Osteoblast (primary cell): ENCODE measurements around the gene FMOD. TPM values are rescaled to one million over a fixed set of nuclear protein-coding genes. Genes with fewer than 3 reads are reported as not detected.

Experiments
- DNase-seq: peaks from one replicate; pipeline ENCODE4 v3.0.0; 2011; ENCODE audit warnings: low spot score, mixed read lengths; ENCODE audit not compliant: insufficient read length; ENCODE audit errors: missing footprints
- H2AFZ ChIP-seq: 2 replicates; pipeline ENCODE4 v1.6.0; 2011; ENCODE audit warnings: mild to moderate bottlenecking, low read length
- H3K27ac ChIP-seq: 2 replicates; pipeline ENCODE4 v1.5.1; 2011; ENCODE audit warnings: mild to moderate bottlenecking, low read depth, low read length, moderate library complexity
- H3K27me3 ChIP-seq: 2 replicates; pipeline ENCODE4 v1.6.0; 2012; ENCODE audit warnings: mild to moderate bottlenecking, control low read depth, inconsistent platforms, low read length, moderate library complexity; ENCODE audit not compliant: insufficient read depth
- H3K36me3 ChIP-seq: 2 replicates; pipeline ENCODE4 v1.5.1; 2011; ENCODE audit warnings: mild to moderate bottlenecking, low read length, control low read depth, moderate library complexity; ENCODE audit not compliant: insufficient read depth
- H3K4me1 ChIP-seq: 2 replicates; pipeline ENCODE4 v1.5.1; 2011; ENCODE audit warnings: mild to moderate bottlenecking, low read length, control low read depth, moderate library complexity; ENCODE audit not compliant: insufficient read depth
- H3K4me2 ChIP-seq: 2 replicates; pipeline ENCODE4 v1.6.0; 2011; ENCODE audit warnings: mild to moderate bottlenecking, low read length; ENCODE audit not compliant: insufficient read depth
- H3K4me3 ChIP-seq: fragments of 200-600 bp; sonication (generic); 3 replicates; pipeline ENCODE4 v1.5.1; 2012; ENCODE audit warnings: mild to moderate bottlenecking, low read length, inconsistent platforms; ENCODE audit not compliant: insufficient read depth
- H3K79me2 ChIP-seq: 2 replicates; pipeline ENCODE4 v1.6.0; 2012; ENCODE audit warnings: mild to moderate bottlenecking, low read length, control low read depth, inconsistent platforms; ENCODE audit not compliant: insufficient read depth
- H3K9me3 ChIP-seq: 2 replicates; pipeline ENCODE4 v1.5.1; 2011; ENCODE audit warnings: low read depth, low read length, control low read depth
- H4K20me1 ChIP-seq: 2 replicates; pipeline ENCODE4 v1.6.0; 2012; ENCODE audit warnings: mild to moderate bottlenecking, low read length, control low read depth; ENCODE audit not compliant: insufficient read depth
- total RNA-seq: library from RNA; depleted of rRNA; stranded (reverse); fragments of >200 nt; gene quantifications from 2 replicates; pipeline ENCODE4 v1.2.3, GENCODE V29; 2012
- TF ChIP-seq, protein P1 (sequence below): IDR thresholded peaks from 2 replicates; pipeline ENCODE4 v1.5.1; 2011; ENCODE audit warnings: mild to moderate bottlenecking, low read depth, low read length, moderate library complexity; ENCODE audit errors: extremely low read depth

The FMOD gene
- total RNA-seq, 1 donor = 2.9 TPM

DNA sequence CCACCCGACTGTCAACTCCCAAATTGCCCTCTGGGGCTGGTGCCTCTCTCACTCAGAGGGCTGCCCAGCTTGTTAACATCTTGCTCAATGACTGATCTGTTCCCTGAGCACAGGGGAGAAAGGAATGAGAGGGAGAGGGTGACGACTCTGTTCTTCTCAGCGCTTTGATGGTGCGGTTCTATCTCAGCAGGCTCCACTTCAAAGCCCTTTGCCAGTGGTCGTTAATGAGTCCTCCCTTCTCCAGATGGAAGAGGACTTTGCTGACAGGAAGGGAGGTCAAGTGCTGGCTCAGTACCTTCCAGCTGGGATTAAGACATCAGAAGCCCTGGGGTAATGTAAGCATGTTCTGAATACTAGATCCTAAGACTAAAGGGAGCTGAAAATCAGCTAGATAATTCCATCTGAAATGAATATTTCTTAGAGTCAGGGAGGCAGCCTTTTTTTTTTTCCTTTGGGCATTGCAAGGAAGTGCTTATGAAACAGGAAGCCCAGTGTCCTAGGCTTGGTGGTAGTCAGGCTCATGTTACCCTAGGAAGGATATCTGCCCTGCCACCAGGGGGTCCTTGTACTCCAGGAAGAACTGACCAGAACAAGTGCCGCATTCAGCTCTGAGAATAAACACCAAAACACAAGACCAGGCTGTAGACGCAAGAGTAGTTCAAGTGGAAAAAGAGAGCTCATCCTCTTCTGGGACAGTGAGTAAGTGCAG is 4.7 kb downstream of the FMOD start:
- Histone ChIP-seq H2AFZ (no peak overlapping the region), H3K4me2 (no peak overlapping the region), H4K20me1 (no peaks in the 10 kb centered on the region), H3K9me3 (no peaks in the 10 kb centered on the region), H3K4me3 (no peak overlapping the region), H3K79me2 (no peaks in the 10 kb centered on the region), H3K27ac (no peak overlapping the region), H3K4me1 (no peaks in the 10 kb centered on the region), H3K36me3 (no peaks in the 10 kb centered on the region), H3K27me3 (peaks cover 61% of the 10 kb centered on the region)
- TF ChIP-seq, protein P1, sequence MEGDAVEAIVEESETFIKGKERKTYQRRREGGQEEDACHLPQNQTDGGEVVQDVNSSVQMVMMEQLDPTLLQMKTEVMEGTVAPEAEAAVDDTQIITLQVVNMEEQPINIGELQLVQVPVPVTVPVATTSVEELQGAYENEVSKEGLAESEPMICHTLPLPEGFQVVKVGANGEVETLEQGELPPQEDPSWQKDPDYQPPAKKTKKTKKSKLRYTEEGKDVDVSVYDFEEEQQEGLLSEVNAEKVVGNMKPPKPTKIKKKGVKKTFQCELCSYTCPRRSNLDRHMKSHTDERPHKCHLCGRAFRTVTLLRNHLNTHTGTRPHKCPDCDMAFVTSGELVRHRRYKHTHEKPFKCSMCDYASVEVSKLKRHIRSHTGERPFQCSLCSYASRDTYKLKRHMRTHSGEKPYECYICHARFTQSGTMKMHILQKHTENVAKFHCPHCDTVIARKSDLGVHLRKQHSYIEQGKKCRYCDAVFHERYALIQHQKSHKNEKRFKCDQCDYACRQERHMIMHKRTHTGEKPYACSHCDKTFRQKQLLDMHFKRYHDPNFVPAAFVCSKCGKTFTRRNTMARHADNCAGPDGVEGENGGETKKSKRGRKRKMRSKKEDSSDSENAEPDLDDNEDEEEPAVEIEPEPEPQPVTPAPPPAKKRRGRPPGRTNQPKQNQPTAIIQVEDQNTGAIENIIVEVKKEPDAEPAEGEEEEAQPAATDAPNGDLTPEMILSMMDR = no peak
- DNase-seq = no peak

DNA sequence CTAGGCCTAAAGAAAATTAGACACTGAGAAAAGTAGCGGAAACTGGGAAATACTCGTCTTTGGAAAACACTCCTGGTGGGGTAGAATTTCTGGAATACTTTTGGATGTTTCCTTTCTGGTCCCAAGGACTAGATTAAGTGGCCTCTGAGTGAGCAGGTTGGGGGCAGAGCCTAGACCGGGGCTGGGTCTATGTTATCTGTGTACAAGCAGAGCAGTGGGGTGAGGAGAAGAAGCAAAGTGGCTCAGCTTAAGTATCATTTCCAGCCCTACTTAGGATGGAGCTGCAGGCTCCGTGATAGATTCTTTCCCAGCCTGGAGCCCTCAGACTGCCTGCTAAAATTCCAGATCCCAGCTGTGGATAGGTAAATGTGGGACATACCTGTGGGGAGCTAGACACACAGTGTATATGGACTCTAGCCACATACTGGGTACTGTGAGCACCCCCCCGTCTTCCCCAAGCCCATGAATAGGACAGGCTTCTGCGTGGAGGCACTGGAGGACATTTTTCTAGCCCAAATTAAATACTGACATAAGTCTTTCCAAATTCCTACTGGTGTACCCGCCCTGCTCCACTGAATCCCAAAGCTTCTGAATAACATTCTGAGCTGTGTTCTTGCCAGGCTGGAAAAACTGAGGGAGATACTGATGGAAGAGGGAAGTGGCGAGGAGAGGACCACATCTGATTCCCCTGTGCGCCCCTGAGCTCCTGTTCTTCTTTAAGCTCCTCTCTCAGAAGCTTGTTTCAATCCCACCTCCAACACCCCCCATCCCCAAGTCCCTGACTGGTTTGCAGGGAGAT is 6.8 kb downstream of the FMOD start:
- no peaks in the 10 kb centered on the region for H3K79me2 ChIP-seq
- no peak overlapping the region for H3K4me2 ChIP-seq
- DNase-seq = no peak
- H3K27ac ChIP-seq = no peak overlapping the region
- no peak overlapping the region for H2AFZ ChIP-seq
- no peaks in the 10 kb centered on the region for H4K20me1 ChIP-seq
- TF ChIP-seq, protein P1 = no peak
- no peaks in the 10 kb centered on the region for H3K36me3 ChIP-seq
- H3K4me3 ChIP-seq = no peak overlapping the region
- H3K4me1 ChIP-seq = no peaks in the 10 kb centered on the region
- H3K27me3 ChIP-seq = peaks cover 70% of the 10 kb centered on the region
- H3K9me3 ChIP-seq = no peaks in the 10 kb centered on the region

DNA sequence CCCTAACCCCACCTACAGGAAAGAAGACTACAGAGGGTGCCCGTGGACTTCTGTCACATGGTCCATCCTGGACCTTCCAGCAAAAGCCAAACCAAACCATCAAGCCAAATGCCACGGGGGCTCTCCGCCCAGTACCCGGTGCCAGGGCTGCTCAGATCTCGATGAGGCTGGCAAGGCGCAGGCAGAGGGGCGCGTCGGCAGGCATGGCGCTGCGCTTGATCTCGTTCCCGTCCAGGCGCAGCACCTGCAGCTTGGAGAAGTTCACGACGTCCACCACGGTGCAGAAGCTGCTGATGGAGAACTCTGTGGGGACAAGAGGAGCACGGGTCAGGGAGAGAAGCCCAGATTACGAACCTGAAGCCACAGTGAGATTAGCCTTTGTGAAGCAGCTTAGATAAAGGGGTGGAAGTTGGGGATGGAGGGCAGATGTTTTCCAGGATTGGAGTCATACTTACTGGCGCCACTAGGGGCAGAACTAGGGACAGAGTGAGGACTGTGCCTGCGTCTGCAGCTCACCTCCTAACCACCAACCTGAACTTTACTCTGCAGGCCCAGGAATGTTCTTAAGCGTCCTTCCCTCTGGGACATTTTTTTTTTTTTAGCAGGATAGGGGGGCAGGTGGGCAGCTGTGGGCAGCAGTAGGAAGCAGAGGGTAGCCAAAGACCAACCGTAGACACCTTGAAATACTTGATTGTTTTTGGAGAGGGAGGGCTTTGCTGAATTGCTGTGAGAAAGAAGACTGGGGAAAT is 8.6 kb downstream of the FMOD start:
- no peak overlapping the region for H3K4me3 ChIP-seq
- no peaks in the 10 kb centered on the region for H3K9me3 ChIP-seq
- no peak overlapping the region for H2AFZ ChIP-seq

More for the DNA sequence above, 8.6 kb downstream of the FMOD start:
- Histone ChIP-seq H3K27me3 (peaks cover 64% of the 10 kb centered on the region), H3K27ac (no peak overlapping the region), H3K4me2 (no peak overlapping the region), H3K36me3 (no peaks in the 10 kb centered on the region), H3K4me1 (no peaks in the 10 kb centered on the region), H3K79me2 (no peaks in the 10 kb centered on the region), H4K20me1 (no peaks in the 10 kb centered on the region)
- DNase-seq = peak; percentile 95
- TF ChIP-seq, protein P1 = peak; percentile 80
